Cardiac ventricle fibroblast (primary cell): ENCODE measurements around the gene TLE5. TPM values are rescaled to one million over a fixed set of nuclear protein-coding genes. Genes with fewer than 3 reads are reported as not detected.

ENCODE experiments used
- total RNA-seq: library from RNA; depleted of rRNA; stranded (reverse); fragments of >200 nt; gene quantifications from 2 replicates; pipeline ENCODE4 v1.2.3, GENCODE V29; 2015

The TLE5 gene, protein sequence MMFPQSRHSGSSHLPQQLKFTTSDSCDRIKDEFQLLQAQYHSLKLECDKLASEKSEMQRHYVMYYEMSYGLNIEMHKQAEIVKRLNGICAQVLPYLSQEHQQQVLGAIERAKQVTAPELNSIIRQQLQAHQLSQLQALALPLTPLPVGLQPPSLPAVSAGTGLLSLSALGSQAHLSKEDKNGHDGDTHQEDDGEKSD
- 197 and 243 TPM in 2 replicates for total RNA-seq

DNA sequence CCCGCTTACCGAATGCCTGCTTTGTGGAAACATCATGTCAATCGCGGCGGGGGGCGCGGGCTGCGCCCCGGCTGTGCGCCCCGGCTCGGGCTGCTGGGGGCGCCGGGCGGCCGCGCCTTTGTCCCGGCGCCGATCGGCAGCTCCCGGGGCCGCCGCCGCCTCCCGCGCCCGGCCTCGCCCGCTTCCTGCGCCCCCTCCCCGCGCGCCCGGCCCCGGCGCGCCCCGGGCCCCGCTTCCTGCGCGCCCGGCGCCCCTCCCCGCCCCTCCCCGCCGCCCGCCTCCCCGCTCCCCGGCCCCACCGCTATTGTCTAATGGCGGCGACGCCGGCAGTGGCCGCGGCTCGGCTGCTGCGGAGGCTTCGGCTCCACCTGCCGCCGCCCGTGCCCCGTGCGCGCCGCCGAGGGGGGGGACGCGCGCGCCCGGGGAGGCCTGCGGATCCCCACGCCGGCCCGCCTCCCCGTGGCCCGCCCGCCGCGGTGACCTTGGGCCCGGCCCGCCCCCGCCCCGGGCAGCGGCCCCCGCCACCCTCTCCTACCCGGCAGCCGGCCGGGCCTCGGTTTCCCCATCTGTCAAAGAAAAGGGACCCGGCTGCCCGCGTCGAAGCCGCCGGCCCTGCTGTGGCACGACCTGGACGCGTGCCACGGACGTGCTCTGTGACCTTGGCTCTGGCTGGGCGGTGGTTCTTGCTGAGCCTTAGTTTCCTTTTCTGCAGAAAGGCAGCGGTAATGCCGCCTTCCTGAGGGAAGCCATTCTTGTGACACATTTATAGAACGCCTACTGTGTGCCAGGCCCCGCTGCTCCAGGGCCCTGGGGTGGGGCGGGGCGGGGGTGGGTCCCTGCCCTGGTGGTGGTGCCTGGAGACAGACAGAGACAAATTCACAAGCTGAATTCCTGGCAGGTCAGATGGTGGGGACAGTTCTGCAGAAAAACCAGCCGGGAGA is at the start of gene TLE5:
TSS of gene TLE5 (minus strand) at position 331 of the 941 bp plus-strand sequence. CDS start at position 36, 295 bp downstream.

DNA sequence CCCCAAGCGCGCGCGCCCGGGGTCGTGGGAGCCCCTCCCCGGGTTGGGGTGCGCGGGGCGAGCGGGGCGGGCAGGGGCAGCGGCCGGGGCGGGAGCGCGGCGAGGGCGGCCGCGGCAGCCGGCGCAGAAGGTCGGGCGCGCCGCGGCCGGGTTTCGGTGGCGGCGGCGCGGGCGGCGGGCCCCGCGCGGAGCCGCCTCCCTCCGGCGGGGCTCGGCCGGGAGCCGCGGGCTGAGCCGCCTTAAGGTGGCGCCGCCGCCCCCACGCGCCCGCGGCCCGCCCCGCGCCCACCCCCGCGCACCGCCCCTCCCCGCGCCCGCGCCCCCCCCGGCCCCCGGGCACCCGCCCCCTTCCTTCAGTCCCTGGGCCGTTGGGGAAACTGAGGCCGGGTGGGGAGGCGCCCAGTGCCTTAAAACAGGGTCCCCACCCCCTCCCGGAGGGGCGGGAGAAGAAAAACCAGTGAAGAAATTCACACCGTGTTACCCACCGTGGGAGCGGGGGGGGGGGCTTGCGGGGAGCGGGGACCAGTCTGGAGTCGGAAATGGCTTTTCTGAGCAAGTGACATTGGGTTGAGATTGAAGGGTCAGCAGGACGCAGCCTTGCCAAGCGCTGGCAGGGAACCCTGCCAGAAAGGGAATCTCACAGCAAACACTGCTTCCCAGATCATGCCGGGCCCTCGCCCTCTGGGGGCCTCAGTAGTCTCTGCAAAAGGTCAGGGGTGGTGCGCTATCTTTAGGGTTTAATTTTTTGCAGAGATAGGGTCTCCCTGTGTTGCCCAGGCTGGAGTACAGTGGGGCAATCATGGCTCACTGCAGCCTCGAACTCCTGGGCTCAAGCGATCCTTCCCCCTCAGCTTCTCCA is 33.0 kb downstream of the TLE5 start, which contains the start of gene TLE2:
TSS of gene TLE2 (minus strand) at position 216 of the 859 bp plus-strand sequence. CDS start 376 bp downstream, outside the sequence.

Other genes starting within 250 kb of the TLE5 start
- 2.6 and 4.4 TPM in 2 replicates for gene ZNF554, start 242.6 kb downstream of the TLE5 start, total RNA-seq
- gene ZNF555, start 221.0 kb downstream of the TLE5 start, total RNA-seq, result 4.3 and 4.4 TPM in 2 replicates
- not detected in 2 replicates for gene ZNF556, start 195.2 kb downstream of the TLE5 start, total RNA-seq
- gene ZNF57, start 161.6 kb downstream of the TLE5 start, total RNA-seq, result 1.5 and 2.2 TPM in 2 replicates
- 1.6 and 4.5 TPM in 2 replicates for gene ZNF77, start 117.5 kb downstream of the TLE5 start, total RNA-seq
- gene TLE6, start 84.9 kb downstream of the TLE5 start, total RNA-seq, result 0.25 and 3.8 TPM in 2 replicates
- 40.4 and 61.2 TPM in 2 replicates for gene TLE2, start 33.2 kb downstream of the TLE5 start, total RNA-seq
- gene GNA11, start 31.9 kb upstream of the TLE5 start, total RNA-seq, result 48.4 and 53.4 TPM in 2 replicates
- not detected in 2 replicates for gene GNA15, start 73.5 kb upstream of the TLE5 start, total RNA-seq
- not detected in 2 replicates for gene S1PR4, start 116.3 kb upstream of the TLE5 start, total RNA-seq
- gene NCLN, start 123.4 kb upstream of the TLE5 start, total RNA-seq, result 41.8 and 58.0 TPM in 2 replicates
- gene CELF5, start 162.2 kb upstream of the TLE5 start, total RNA-seq, result not detected in 2 replicates